HCT116 (cell line): ENCODE data around the gene PRIMA1. TPM values are rescaled to one million over a fixed set of nuclear protein-coding genes. Genes with fewer than 3 reads are reported as not detected.

ENCODE experiments used
- ATAC-seq: fragments of 200-7000 bp; cut with Tn5 transposase; 2 replicates; pipeline ENCODE4 v1.9.1; 2020; ENCODE audit warnings: mild to moderate bottlenecking, moderate library complexity
- BruUV-seq: library from RNA; stranded (reverse); fragments of 400-500 nt; replicated peaks from 2 replicates; lab custom pipeline; 2021; lab: Mats Ljungman, UMichigan
- CTCF ChIA-PET: fragments of 300-600 bp; sonication (Branson Sonifier 250); formaldehyde crosslinking; loops from one replicate; lab custom pipeline; 2021; ENCODE audit warnings: antibody characterized with exemption; lab: Charles Lee
- POLR2A ChIA-PET: fragments of 300-600, 350-600 bp; sonication (Branson Sonifier 250); formaldehyde crosslinking; loops from one replicate; lab custom pipeline; 2021; ENCODE audit warnings: antibody characterized with exemption; lab: Charles Lee
- RAD21 ChIA-PET, 2 experiments: fragments of 300-600 bp; sonication (Branson Sonifier 250); formaldehyde crosslinking; loops; one replicate each; lab custom pipeline; 2023; ENCODE audit warnings: low total read pairs in 2 of 2; ENCODE audit not compliant: uncharacterized antibody in 2 of 2, unreplicated experiment in 2 of 2, low non-redundant PET in 1 of 2; lab: Charles Lee
- DNase-seq: peaks from one replicate; pipeline ENCODE4 v3.0.0-alpha.2; 2010; ENCODE audit warnings: low read depth, low spot score
- H2AFZ ChIP-seq: fragments of 200-600 bp; shearing (Covaris generic), sonication (generic); 2 replicates; pipeline ENCODE4 v1.6.1; 2017; ENCODE audit warnings: low read depth, mixed run types, mixed read lengths, antibody characterized with exemption, low read length; ENCODE audit not compliant: poor library complexity, severe bottlenecking
- H3K27ac ChIP-seq: 2 replicates; pipeline ENCODE4 v1.5.1; 2012; ENCODE audit warnings: low read depth, low read length
- H3K27me3 ChIP-seq: fragments of 200-600 bp; sonication (generic); 2 replicates; pipeline ENCODE4 v1.6.1; 2016; ENCODE audit warnings: mixed run types, low read length, mixed read lengths; ENCODE audit not compliant: insufficient read depth
- H3K36me3 ChIP-seq, 2 experiments: fragments of 200-500 bp in 1 of 2; fragments of 200-600 bp in 1 of 2; sonication (Bioruptor generic) in 1 of 2; sonication (generic) in 1 of 2; 2 replicates each; pipeline versions ENCODE4 v1.5.1 to v1.6.1; 2014 to 2016; ENCODE audit warnings: low read length in 2 of 2, inconsistent platforms in 1 of 2, mixed read lengths in 1 of 2, mixed run types in 1 of 2; ENCODE audit not compliant: insufficient read depth in 2 of 2, control insufficient read depth in 1 of 2
- H3K4me1 ChIP-seq, 2 experiments: fragments of 200-600 bp in 1 of 2; sonication (generic) in 1 of 2; 2 replicates each; pipeline versions ENCODE4 v1.5.1 to v1.6.1; 2012 to 2017; ENCODE audit warnings: low read length in 2 of 2, inconsistent platforms in 1 of 2, mild to moderate bottlenecking in 1 of 2, mixed read lengths in 1 of 2, mixed run types in 1 of 2, moderate library complexity in 1 of 2; ENCODE audit not compliant: insufficient read depth in 2 of 2, control insufficient read depth in 1 of 2
- H3K4me2 ChIP-seq: fragments of 200-600 bp; sonication (generic); 2 replicates; pipeline ENCODE4 v1.6.1; 2017; ENCODE audit warnings: mixed run types, low read length, mixed read lengths
- H3K4me3 ChIP-seq, 2 experiments: fragments of 200-600 bp in 1 of 2; sonication (generic) in 1 of 2; replicated peaks in 1 of 2; 2 replicates each; pipeline ENCODE4 v1.5.1; 2011 to 2016; ENCODE audit warnings: low read length in 2 of 2, control low read depth in 1 of 2, low read depth in 1 of 2, mild to moderate bottlenecking in 1 of 2, mixed read lengths in 1 of 2, mixed run types in 1 of 2
- H3K79me2 ChIP-seq: fragments of 200-600 bp; sonication (generic); 2 replicates; pipeline ENCODE4 v1.6.1; 2017; ENCODE audit warnings: mild to moderate bottlenecking, mixed run types, low read length, moderate library complexity, mixed read lengths; ENCODE audit not compliant: insufficient read depth
- H3K9ac ChIP-seq: fragments of 200-600 bp; sonication (generic); 2 replicates; pipeline ENCODE4 v1.6.1; 2016; ENCODE audit warnings: low read length, mixed read lengths
- H3K9me2 ChIP-seq: fragments of 200-600 bp; sonication (generic), shearing (Covaris generic); 2 replicates; pipeline ENCODE4 v1.6.1; 2017; ENCODE audit warnings: mixed run types, mild to moderate bottlenecking, moderate library complexity; ENCODE audit not compliant: insufficient read depth
- H3K9me3 ChIP-seq, 2 experiments: fragments of 200-500 bp in 1 of 2; fragments of 200-600 bp in 1 of 2; sonication (Bioruptor generic) in 1 of 2; sonication (generic) in 1 of 2; 2 replicates each; pipeline ENCODE4 v1.6.1; 2014 to 2017; ENCODE audit warnings: low read length in 2 of 2, mixed read lengths in 2 of 2, inconsistent platforms in 1 of 2, low read depth in 1 of 2, mild to moderate bottlenecking in 1 of 2, mixed run types in 1 of 2, moderate library complexity in 1 of 2; ENCODE audit not compliant: control insufficient read depth in 1 of 2, insufficient read depth in 1 of 2
- H4K20me1 ChIP-seq: fragments of 200-600 bp; sonication (generic), shearing (Covaris generic); 2 replicates; pipeline ENCODE4 v1.6.1; 2017; ENCODE audit warnings: mixed run types, mild to moderate bottlenecking, moderate library complexity; ENCODE audit not compliant: insufficient read depth
- CBX3 ChIP-seq: IDR thresholded peaks from 2 replicates; pipeline ENCODE4 v1.6.1; 2012; ENCODE audit warnings: low read depth
- EGR1 ChIP-seq: IDR thresholded peaks from 2 replicates; pipeline ENCODE4 v1.6.1; 2012; ENCODE audit warnings: low read depth
- ELF1 ChIP-seq: IDR thresholded peaks from 2 replicates; pipeline ENCODE4 v1.6.1; 2012; ENCODE audit warnings: low read depth, borderline replicate concordance
- EZH2phosphoT487 ChIP-seq: fragments of 200-600 bp; IDR thresholded peaks from 2 replicates; pipeline ENCODE4 v1.6.1; 2018; ENCODE audit warnings: antibody characterized with exemption, borderline replicate concordance
- FOSL1 ChIP-seq: IDR thresholded peaks from 2 replicates; pipeline ENCODE4 v1.6.1; 2012; ENCODE audit warnings: low read depth
- JUND ChIP-seq: IDR thresholded peaks from 2 replicates; pipeline ENCODE4 v1.6.1; 2012
- POLR2A ChIP-seq: IDR thresholded peaks from 2 replicates; pipeline ENCODE4 v1.7.0; 2011; ENCODE audit warnings: borderline replicate concordance; ENCODE audit not compliant: insufficient read depth, insufficient read length; ENCODE audit errors: extremely low read depth
- POLR2AphosphoS5 ChIP-seq: IDR thresholded peaks from 2 replicates; pipeline ENCODE4 v1.6.1; 2011; ENCODE audit warnings: mild to moderate bottlenecking, low read depth, low read length, moderate library complexity
- RAD21 ChIP-seq: IDR thresholded peaks from 2 replicates; pipeline ENCODE4 v1.6.1; 2012; ENCODE audit warnings: low read depth, mild to moderate bottlenecking
- YY1 ChIP-seq: IDR thresholded peaks from 2 replicates; pipeline ENCODE4 v1.6.1; 2011; ENCODE audit warnings: low read length, low read depth, moderate library complexity, mild to moderate bottlenecking; ENCODE audit not compliant: insufficient replicate concordance; ENCODE audit errors: extremely low read depth
- ZFX ChIP-seq: fragments of 450-650 bp; IDR thresholded peaks from 2 replicates; pipeline ENCODE4 v1.6.1; 2017
- intact Hi-C: fragments of 100-400 bp; cut with micrococcal nuclease; formaldehyde crosslinking; loops from 2 replicates; pipeline ENCODE4 v1.10.0; 2022
- total RNA-seq: library from RNA; stranded (reverse); gene quantifications from one replicate; pipeline ENCODE4 v1.2.1, GENCODE V29; 2021; ENCODE audit not compliant: unreplicated experiment
- TF ChIP-seq, protein P1 (sequence below): IDR thresholded peaks from 2 replicates; pipeline ENCODE4 v1.6.1; 2012
- TF ChIP-seq, protein P2 (sequence below): IDR thresholded peaks from 2 replicates; pipeline ENCODE4 v1.6.1; 2012

Gene PRIMA1
- total RNA-seq, 1 experiment from 2014 or later: 1.5 TPM

- H3K9ac ChIP-seq: no peak overlapping the region
- H3K79me2 ChIP-seq: no peaks in the 10 kb centered on the region
- no peak overlapping the region for H2AFZ ChIP-seq
- H3K9me3 ChIP-seq: no peaks in the 10 kb centered on the region
- no peak overlapping the region for H3K4me3 ChIP-seq
- ChIA-PET CTCF (no interaction called here), RAD21 (no interaction called here), POLR2A (no interaction called here)
- H3K36me3 ChIP-seq: no peaks in the 10 kb centered on the region
- DNase-seq (no peak), ATAC-seq (no peak)
- H3K4me2 ChIP-seq: no peak overlapping the region
- H3K27ac ChIP-seq: no peak overlapping the region
- TF ChIP-seq POLR2A (no peak), EGR1 (no peak), FOSL1 (no peak), YY1 (no peak), RAD21 (no peak), POLR2AphosphoS5 (no peak), JUND (no peak), ELF1 (no peak)
- TF ChIP-seq, protein P1, sequence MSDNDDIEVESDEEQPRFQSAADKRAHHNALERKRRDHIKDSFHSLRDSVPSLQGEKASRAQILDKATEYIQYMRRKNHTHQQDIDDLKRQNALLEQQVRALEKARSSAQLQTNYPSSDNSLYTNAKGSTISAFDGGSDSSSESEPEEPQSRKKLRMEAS: no peak
- H3K4me1 ChIP-seq: peaks cover 0 to 3% of the 10 kb centered on the region in 2 experiments; a peak in 2 of 4 replicates
- no peaks in the 10 kb centered on the region for H4K20me1 ChIP-seq
- intact Hi-C loops: no loop called here
- BruUV-seq: no TSS peak
- peaks cover 6% of the 10 kb centered on the region; the same call in 1 of the 2 replicates for H3K27me3 ChIP-seq
- no peaks in the 10 kb centered on the region for H3K9me2 ChIP-seq
Observed at GRCh38 chr14:93829839-93830481, 41.7 kb upstream of the PRIMA1 start.

GRCh38 chr14:93825235-93825553 is 36.9 kb upstream of the PRIMA1 start:
- CTCF ChIA-PET: no interaction called here
- no peaks in the 10 kb centered on the region for H3K4me1 ChIP-seq
- H3K79me2 ChIP-seq: no peaks in the 10 kb centered on the region
- no peak for ATAC-seq
- TF ChIP-seq EZH2phosphoT487 (no peak), CBX3 (no peak), JUND (no peak), ZFX (no peak), EGR1 (no peak)
- TF ChIP-seq, protein P2, sequence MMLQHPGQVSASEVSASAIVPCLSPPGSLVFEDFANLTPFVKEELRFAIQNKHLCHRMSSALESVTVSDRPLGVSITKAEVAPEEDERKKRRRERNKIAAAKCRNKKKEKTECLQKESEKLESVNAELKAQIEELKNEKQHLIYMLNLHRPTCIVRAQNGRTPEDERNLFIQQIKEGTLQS: no peak
- H3K27me3 ChIP-seq: peaks cover 3% of the 10 kb centered on the region; the same call in 1 of the 2 replicates
- BruUV-seq: no TSS peak
- no peaks in the 10 kb centered on the region for H3K9me3 ChIP-seq
- no peak overlapping the region for H2AFZ ChIP-seq
- H3K9ac ChIP-seq: no peak overlapping the region
- intact Hi-C loops: no loop called here
- no peak overlapping the region for H3K27ac ChIP-seq
- no peaks in the 10 kb centered on the region for H3K9me2 ChIP-seq
- no peaks in the 10 kb centered on the region for H3K36me3 ChIP-seq
- no peaks in the 10 kb centered on the region for H4K20me1 ChIP-seq
- DNase-seq: no peak
- no peak overlapping the region for H3K4me3 ChIP-seq
- no peak overlapping the region for H3K4me2 ChIP-seq
- RAD21 ChIA-PET: no interaction called here
- POLR2A ChIA-PET: no interaction called here
